GM19467 (cell line): ENCODE results near the gene TMEM95.
"Not testable (repeated sequence)": the region's sequence is repeated elsewhere in the genome, so short reads cannot be mapped to it uniquely, and the experiment has no call there.

Experiments used
- ATAC-seq: cut with Tn5 transposase; IDR thresholded peaks from one replicate; pipeline ENCODE4 v1.9.1; 2021; ENCODE audit warnings: mild to moderate bottlenecking, moderate library complexity; ENCODE audit not compliant: unreplicated experiment

Gene TMEM95

GRCh38 chr17:7323731-7324437 is 31.1 kb upstream of the TMEM95 start:
- ATAC-seq: no peak

GRCh38 chr17:7324438-7324779 is 30.5 kb upstream of the TMEM95 start:
- no peak for ATAC-seq

- no peak for ATAC-seq
These were observed 29.9 kb upstream of the TMEM95 start for GRCh38 chr17:7325031-7325528.

- ATAC-seq: no peak
These were observed 28.8 kb upstream of the TMEM95 start for GRCh38 chr17:7326186-7326585.

- ATAC-seq: no peak
These were observed 27.9 kb upstream of the TMEM95 start for GRCh38 chr17:7327056-7327455.

- ATAC-seq: no peak
These were observed 27.5 kb upstream of the TMEM95 start for GRCh38 chr17:7327501-7327900.

- no peak for ATAC-seq
These were observed 26.9 kb upstream of the TMEM95 start for GRCh38 chr17:7328009-7328408.

- peak; percentile 4 for ATAC-seq
These were observed 26.0 kb upstream of the TMEM95 start, which contains the start of gene NEURL4 for GRCh38 chr17:7328840-7329373. TSS of gene NEURL4 (minus strand) at chr17:7329335. CDS start at chr17:7329312, 23 bp downstream.

- ATAC-seq: peak; percentile 52
These were observed 25.5 kb upstream of the TMEM95 start for GRCh38 chr17:7329374-7329996.

GRCh38 chr17:7329997-7330637 is 24.8 kb upstream of the TMEM95 start:
- ATAC-seq: peak; percentile 27

- no peak for ATAC-seq
These were observed 24.3 kb upstream of the TMEM95 start for GRCh38 chr17:7330638-7331015.

- ATAC-seq: no peak
These were observed 22.8 kb upstream of the TMEM95 start for GRCh38 chr17:7332111-7332510.

GRCh38 chr17:7332600-7333069 is 22.3 kb upstream of the TMEM95 start:
- not testable (repeated sequence) for ATAC-seq

- no peak for ATAC-seq
These were observed 19.9 kb upstream of the TMEM95 start for GRCh38 chr17:7334938-7335538.

- not testable (repeated sequence) for ATAC-seq
These were observed 19.2 kb upstream of the TMEM95 start for GRCh38 chr17:7335765-7336164.

GRCh38 chr17:7336240-7337175 is 18.4 kb upstream of the TMEM95 start, which contains the start of gene ACAP1:
TSS of gene ACAP1 (plus strand) at chr17:7336529. CDS start at chr17:7336735, 206 bp downstream.
- no peak for ATAC-seq

GRCh38 chr17:7337600-7337999 is 17.4 kb upstream of the TMEM95 start:
- ATAC-seq: not testable (repeated sequence)

GRCh38 chr17:7340179-7340578 is 14.8 kb upstream of the TMEM95 start:
- no peak for ATAC-seq

- no peak for ATAC-seq
These were observed 13.1 kb upstream of the TMEM95 start for GRCh38 chr17:7341842-7342241.

GRCh38 chr17:7343250-7343649 is 11.7 kb upstream of the TMEM95 start:
- ATAC-seq: no peak
